Lower leg skin (tissue), 4 donors: ENCODE measurements around the gene STK17B. TPM values are rescaled to one million over a fixed set of nuclear protein-coding genes. Genes with fewer than 3 reads are reported as not detected.
A peak's percentile ranks its signal among the peaks of the same experiment; 100 is the strongest.

Experiments
- DNase-seq, 2 donors: peaks; one replicate each; pipeline ENCODE4 v3.0.0-alpha.2; 2019; ENCODE audit warnings: low spot score in 2 of 2
- H3K4me3 ChIP-seq: fragments of 200-600 bp; sonication (generic); 2 replicates; pipeline ENCODE4 v1.5.1; 2017; ENCODE audit warnings: mild to moderate bottlenecking, low read depth; ENCODE audit not compliant: poor library complexity, severe bottlenecking
- POLR2A ChIP-seq, 2 donors: fragments of 450-650 bp; IDR thresholded peaks; one replicate each; pipeline ENCODE4 v1.6.1; 2016 to 2017; ENCODE audit warnings: antibody characterized with exemption in 2 of 2, mild to moderate bottlenecking in 1 of 2, moderate library complexity in 1 of 2
- WGBS, 2 donors: methylation state at CpG; one replicate each; pipeline ENCODE4 v1.1.5; 2018; 5-methylcytosine and 5-hydroxymethylcytosine counted together
- intact Hi-C: fragments of 100-400 bp; cut with DNase I; formaldehyde crosslinking; loops from one replicate; pipeline ENCODE4 v1.15.0; 2023; ENCODE audit warnings: low total_unique reads
- total RNA-seq, 4 donors: library from RNA; depleted of rRNA; stranded (reverse); fragments of >200 nt; gene quantifications; one replicate each; pipeline ENCODE4 v1.1.0, GENCODE V29; 2016
- TF ChIP-seq, protein P1 (sequence below), 3 donors: fragments of 450-650 bp; IDR thresholded peaks; one replicate each; pipeline ENCODE4 v1.5.1; 2016; ENCODE audit warnings: antibody characterized with exemption in 3 of 3, mild to moderate bottlenecking in 3 of 3, moderate library complexity in 2 of 3

Gene STK17B
- total RNA-seq, 4 donors from 2014 or later: 25.4 to 42.0 (median 35.5) TPM

- no peak for TF ChIP-seq POLR2A (IDR thresholded peaks at IDR 0.05)
- TF ChIP-seq, protein P1, sequence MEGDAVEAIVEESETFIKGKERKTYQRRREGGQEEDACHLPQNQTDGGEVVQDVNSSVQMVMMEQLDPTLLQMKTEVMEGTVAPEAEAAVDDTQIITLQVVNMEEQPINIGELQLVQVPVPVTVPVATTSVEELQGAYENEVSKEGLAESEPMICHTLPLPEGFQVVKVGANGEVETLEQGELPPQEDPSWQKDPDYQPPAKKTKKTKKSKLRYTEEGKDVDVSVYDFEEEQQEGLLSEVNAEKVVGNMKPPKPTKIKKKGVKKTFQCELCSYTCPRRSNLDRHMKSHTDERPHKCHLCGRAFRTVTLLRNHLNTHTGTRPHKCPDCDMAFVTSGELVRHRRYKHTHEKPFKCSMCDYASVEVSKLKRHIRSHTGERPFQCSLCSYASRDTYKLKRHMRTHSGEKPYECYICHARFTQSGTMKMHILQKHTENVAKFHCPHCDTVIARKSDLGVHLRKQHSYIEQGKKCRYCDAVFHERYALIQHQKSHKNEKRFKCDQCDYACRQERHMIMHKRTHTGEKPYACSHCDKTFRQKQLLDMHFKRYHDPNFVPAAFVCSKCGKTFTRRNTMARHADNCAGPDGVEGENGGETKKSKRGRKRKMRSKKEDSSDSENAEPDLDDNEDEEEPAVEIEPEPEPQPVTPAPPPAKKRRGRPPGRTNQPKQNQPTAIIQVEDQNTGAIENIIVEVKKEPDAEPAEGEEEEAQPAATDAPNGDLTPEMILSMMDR (IDR thresholded peaks at IDR 0.05): no peak
- DNase-seq: no peak
- WGBS, 2 donors: 90 to 97% methylated on average over 6 of the region's 6 CpGs
- H3K4me3 ChIP-seq: no peak overlapping the region
- intact Hi-C loops: no loop called here
Measured at GRCh38 chr2:196162586-196163175, 8.7 kb downstream of the STK17B start.

- TF ChIP-seq, protein P1 (IDR thresholded peaks at IDR 0.05): no peak
- no peak for TF ChIP-seq POLR2A (IDR thresholded peaks at IDR 0.05)
- H3K4me3 ChIP-seq: no peak overlapping the region
- no peak for DNase-seq
- intact Hi-C loops: no loop called here
- WGBS, 2 donors: 84 to 89% methylated on average over 4 of the region's 4 CpGs
Measured at GRCh38 chr2:196160946-196161345, 10.4 kb downstream of the STK17B start.

- WGBS, 2 donors: 55 to 61% methylated on average over 3 of the region's 3 CpGs
- TF ChIP-seq POLR2A (IDR thresholded peaks at IDR 0.05): no peak
- TF ChIP-seq, protein P1 (IDR thresholded peaks at IDR 0.05): no peak
- intact Hi-C loops: no loop called here
- no peak overlapping the region for H3K4me3 ChIP-seq
- peak in 1 of 2 donors; percentile 61 for DNase-seq
Measured at GRCh38 chr2:196160101-196160500, 11.3 kb downstream of the STK17B start.

GRCh38 chr2:196159221-196159892, 12.0 kb downstream of the STK17B start:
- 90 to 92% methylated on average over 5 of the region's 5 CpGs for WGBS, 2 donors
- intact Hi-C loops: no loop called here
- H3K4me3 ChIP-seq: no peak overlapping the region
- TF ChIP-seq, protein P1 (IDR thresholded peaks at IDR 0.05): no peak
- TF ChIP-seq POLR2A (IDR thresholded peaks at IDR 0.05): no peak
- DNase-seq: no peak

GRCh38 chr2:196155575-196155974, 15.8 kb downstream of the STK17B start:
- 11 to 23% methylated on average over 2 of the region's 2 CpGs for WGBS, 2 donors
- H3K4me3 ChIP-seq: no peak overlapping the region
- intact Hi-C loops: no loop called here
- DNase-seq: no peak
- TF ChIP-seq, protein P1 (IDR thresholded peaks at IDR 0.05): no peak
- no peak for TF ChIP-seq POLR2A (IDR thresholded peaks at IDR 0.05)
